Ecto neural progenitor cell (in vitro differentiated cells): Measurements from ENCODE around the gene GRIA4.
"Not testable (repeated sequence)": the region's sequence is repeated elsewhere in the genome, so short reads cannot be mapped to it uniquely, and the experiment has no call there.

Source experiments
- DNase-seq: peaks from one replicate; pipeline ENCODE4 v3.0.0-alpha.2; 2018; ENCODE audit warnings: low spot score

The GRIA4 gene

DNA sequence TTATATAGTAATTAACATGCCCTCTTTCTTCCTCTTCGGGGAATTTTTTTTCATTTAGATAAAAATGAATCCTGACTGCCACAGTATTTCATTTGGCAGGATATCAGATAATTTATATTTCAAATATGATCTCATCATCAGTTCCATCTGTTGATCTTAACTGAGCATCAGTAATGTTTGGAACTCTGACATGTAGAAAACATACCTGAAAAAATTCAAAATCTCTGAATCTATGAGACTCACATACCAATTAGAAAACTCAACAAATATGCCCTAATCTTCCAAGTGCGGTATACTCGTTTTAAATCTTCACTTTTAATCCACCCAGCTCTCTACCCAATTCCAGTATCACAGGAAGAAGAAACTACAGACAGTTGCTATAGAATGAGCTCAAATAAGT lies 250.2 kb downstream of the GRIA4 start:
- DNase-seq = no peak

DNA sequence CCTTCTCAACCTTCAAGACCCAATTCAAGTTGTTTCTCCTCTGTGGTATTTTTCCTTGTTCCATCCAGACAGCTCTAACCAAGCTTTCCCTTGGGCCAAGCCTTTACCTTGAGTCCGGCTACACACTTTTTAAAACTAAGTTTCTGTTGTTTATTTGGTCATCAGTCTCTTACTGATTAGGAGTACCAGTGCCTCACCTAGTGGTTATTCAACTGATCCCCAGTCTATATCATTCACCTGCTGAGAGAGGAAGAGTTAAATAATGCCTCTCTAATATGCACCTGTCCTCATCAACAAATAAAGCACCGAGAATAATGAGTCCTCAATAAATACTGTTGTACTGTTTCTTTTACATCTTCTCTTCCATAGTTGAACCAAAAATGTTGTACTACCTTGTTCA lies 251.4 kb downstream of the GRIA4 start:
- no peak for DNase-seq

- DNase-seq = no peak
These were observed 253.0 kb downstream of the GRIA4 start for GRCh38 chr11:105862736-105863367.

DNA sequence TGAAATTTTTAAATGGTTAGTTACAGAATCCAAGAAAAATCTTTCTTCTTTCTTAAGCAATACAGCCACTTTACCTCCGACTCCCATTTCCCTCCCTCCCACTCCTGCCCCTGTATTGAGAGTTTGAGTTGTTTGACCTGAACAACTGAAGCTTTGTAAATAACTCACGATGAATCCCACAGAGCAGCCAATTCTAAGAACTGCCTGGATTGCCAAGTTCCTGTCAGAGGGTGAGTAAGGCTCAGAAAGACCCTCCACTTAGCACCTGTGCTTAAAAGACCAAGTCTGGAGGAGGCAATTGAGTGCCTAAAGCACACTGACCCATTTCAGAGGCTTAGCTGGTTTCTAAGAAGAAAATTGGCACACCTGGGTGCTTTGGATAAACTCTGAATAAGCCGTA lies 253.7 kb downstream of the GRIA4 start:
- DNase-seq = no peak

DNA sequence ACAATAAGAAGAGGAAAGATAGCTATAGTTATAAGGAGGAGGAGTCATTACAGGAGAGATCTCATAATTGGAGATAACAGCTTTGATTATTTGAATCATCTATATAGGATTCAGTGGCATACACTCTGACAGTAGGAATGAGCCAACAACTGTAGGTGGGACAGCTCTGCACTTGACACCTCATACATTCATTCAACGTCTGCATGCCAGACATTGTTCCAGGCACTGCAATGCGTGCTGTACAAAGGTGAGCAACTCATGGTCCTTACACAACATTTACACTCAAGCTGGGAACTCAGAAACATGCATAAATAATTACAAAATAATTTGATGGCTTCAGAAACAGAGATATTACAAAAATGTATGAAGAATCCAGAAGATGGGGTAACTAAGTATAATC lies 257.9 kb downstream of the GRIA4 start:
- DNase-seq = no peak

DNA sequence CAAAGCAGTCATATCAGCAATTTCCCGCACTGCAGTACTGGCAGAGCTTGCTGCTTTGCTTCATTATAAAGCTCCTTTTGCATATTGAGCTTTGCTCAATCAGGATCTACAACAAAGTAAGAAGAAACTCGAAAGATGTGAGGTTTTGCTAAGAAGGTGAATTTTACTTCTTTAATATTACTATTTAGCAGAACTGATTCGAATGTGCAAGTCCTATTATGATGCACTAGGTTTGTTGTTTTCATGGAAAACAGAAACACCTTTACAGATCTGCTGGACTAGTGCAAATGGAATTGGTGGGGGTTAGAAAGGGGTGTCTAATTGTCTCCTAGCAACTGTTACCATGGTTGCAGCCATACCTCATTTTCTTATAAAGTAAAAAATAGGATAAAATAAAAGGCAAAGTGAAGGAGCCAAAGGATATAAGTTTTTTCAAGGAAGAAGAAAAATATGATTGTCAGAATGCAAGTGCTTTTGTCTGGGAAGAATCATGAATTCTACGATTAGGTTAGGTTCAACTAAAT lies 259.0 kb downstream of the GRIA4 start:
- no peak for DNase-seq

- no peak for DNase-seq
These were observed 260.7 kb downstream of the GRIA4 start for GRCh38 chr11:105870516-105871113.

DNA sequence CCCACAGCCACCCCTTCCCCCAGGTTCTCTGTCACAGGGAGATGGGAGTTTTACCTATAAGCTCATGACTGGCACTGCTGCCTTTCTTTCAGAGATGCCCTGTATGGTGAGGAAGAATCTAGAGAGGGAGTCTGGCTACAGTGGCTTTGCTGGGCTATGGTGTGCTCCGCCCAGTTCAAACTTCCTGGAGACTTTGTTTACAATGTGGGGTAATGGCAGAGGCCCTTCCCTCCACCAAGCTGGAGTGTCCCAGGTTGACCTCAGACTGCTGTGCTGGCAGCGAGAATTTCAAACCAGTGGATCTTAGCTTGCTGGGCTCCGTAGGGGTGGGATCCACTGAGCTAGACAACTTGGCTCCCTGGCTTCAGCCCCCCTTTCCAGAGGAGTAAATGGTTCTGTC lies 268.6 kb downstream of the GRIA4 start:
- no peak for DNase-seq

DNA sequence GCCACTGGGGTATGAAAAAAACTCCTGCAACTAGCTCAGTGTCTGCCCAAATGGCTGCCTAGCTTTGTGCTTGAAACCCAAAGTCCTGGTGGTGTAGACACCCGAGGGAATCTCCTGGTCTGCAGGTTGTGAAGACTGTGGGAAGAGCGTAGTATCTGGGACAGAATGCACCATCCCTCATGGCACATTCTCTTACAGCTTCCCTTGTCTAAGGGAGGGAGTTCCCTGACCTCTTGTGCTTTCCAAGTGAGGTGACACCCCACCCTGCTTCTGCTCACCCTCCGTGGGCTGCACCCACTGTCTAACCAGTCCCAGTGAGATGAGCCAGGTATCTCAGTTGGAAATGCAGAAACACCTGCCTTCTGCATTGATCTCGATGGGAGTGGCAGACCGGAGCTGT lies 269.1 kb downstream of the GRIA4 start:
- not testable (repeated sequence) for DNase-seq

DNA sequence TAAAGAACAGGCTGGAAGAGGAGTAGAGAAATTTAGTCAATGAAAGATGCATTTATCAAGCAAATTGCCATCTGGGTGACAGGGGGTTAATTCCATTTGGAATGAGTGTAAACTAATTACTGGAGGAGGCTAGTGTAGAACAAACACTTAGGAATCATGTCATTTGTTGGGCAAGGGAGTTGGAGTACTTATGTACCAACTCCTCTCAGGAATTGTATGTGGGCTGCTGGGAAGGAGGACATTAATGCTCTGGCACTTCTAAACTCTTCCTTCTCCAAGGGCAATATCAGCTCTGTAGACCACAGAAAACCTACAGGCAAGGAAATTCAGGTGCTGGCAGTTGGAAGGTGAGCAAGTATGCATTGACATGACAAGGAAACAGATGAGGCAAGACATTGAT lies 271.2 kb downstream of the GRIA4 start:
- DNase-seq = no peak

GRCh38 chr11:105884436-105884835 lies 274.6 kb downstream of the GRIA4 start:
- no peak for DNase-seq

- no peak for DNase-seq
These were observed 281.8 kb downstream of the GRIA4 start for GRCh38 chr11:105891685-105892084.

DNA sequence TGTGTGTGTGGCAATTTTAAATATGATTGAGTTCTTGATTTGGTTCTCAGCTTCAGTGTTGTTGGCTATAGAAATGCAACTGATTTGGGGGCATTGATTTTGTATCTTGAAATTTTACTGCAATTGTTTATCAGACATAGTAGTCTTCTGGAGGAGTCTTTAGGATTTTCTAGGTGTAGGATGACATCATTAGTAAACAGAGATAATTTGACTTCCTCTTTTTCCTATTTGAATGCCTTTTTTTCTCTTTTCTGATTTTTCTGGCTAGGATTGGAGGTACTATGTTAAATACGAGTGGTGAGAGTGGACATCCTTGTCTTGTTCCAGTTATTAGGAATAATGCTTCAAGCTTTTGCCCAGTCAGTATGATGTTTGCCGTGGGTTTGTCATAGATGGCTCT lies 287.3 kb downstream of the GRIA4 start:
- DNase-seq = no peak

DNA sequence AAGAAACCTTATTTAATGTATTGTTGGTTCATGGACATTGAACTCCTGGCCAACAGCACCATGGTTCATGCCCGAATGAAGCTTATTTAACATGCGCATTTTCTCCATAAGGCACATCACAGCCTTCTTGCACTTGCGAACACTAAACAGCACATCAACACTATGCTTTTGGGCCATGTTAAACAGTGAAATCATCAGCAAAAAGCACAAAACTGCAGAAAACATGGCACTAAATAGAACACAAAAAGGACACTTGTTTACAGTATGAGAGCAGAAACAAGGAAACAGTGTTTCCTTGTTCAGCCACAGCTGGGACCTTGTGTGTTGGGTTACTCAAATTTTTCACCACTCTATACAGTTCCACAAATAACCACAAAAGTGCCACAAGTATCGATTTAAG lies 289.9 kb downstream of the GRIA4 start:
- no peak for DNase-seq

- no peak for DNase-seq
These were observed 290.7 kb downstream of the GRIA4 start for GRCh38 chr11:105900515-105901035.

DNA sequence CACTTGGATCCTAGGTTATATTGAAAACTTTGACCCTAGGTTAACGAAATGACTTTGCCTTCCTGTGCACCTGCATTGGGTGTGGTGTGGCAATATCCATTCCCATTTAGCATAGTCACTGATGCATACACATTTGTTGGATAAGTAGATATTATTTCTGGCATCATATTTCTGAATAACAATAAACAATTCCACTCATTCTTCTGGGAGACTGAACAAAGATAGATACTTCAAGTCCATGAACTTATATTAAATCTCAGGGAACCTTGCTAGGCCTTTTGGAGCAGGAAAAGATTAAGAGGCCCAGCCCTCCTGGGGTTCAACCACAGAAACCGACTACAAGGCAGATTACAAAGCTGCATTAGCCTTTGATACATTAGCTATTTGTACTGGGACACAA lies 293.2 kb downstream of the GRIA4 start:
- no peak for DNase-seq

DNA sequence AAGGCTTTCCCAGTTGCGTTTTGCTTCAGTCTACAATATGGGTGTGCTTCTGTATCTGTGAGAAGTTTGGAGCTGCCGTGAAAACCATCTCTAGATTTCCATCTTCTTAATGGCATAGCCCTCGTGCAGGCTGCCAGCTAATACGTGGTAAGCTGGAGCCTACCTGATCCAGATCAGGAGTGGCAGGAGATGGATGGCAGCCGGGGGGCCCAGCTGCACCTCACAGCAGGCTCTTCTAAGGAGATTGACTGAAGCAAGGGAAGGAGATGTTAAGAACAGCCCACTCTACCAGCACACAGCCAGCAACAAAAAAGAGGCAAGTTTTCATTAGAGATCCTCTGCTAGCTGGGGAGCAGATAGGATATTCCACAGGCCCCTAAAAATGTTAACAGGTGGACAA lies 296.6 kb downstream of the GRIA4 start:
- DNase-seq = no peak

- no peak for DNase-seq
These were observed 297.4 kb downstream of the GRIA4 start for GRCh38 chr11:105907319-105907718.

DNA sequence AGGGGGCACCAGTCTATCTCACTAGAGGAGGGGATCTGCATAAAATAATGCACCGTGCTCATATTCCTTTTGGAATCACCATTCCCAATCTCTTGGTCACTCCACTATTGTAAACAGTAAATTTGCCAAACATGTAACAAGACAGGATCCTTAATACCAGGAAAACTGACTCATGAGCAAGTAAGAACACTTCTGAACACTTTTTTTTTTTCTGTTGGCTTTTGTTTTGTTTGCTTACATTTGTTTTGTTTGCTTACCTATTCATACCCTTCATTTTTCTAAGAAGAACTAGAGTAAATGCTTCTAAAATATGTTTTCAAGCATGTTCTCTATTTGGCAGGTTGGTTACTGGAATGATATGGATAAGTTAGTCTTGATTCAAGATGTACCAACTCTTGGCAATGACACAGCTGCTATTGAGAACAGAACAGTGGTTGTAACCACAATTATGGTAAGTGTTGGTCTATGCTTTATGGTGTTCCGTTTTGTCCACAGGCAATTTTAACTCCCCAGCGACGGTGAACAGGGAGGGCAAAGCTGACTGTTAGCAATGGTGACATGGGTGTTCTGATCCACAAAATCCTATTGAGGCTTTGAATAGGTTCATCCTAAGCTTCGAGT lies 300.3 kb downstream of the GRIA4 start:
- no peak for DNase-seq

DNA sequence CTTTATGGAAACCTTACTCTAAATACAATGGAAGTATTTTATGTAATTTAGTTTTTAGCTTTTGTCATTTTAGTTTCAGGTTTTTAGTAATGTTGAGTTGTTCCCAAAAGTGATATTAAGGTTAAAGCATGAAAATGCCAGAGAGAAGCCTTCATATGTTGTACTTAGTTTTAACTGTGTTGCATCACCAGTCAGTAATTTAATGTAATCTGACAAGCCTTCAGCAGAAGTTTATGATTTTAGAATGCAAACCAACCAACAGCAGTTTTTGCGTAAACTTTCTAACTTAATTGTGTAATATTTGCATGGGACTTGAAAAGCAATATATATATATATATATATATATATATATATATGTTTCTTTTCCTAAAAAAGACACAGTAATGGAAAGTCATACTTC lies 301.6 kb downstream of the GRIA4 start:
- no peak for DNase-seq

GRCh38 chr11:105912666-105913065 lies 302.8 kb downstream of the GRIA4 start:
- no peak for DNase-seq

DNA sequence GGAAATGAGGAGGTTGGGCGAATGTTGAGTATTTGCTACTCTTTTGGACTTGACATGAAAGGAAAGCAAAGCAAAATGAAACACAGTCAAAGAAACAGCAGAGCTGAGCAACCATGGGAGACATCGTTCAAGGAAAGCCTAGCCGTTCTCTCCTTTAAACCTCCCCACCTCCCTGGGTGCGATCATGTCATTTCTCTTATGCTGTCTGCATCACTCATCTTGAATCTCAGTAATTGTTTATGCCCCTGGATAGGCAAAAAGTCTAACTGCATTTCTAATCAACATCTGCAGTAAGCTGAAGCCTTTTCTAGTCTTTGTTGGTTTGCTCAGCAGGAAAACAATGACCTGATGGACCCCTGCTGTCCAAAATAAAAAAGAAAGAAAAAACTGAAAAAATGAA lies 305.1 kb downstream of the GRIA4 start:
- no peak for DNase-seq

DNA sequence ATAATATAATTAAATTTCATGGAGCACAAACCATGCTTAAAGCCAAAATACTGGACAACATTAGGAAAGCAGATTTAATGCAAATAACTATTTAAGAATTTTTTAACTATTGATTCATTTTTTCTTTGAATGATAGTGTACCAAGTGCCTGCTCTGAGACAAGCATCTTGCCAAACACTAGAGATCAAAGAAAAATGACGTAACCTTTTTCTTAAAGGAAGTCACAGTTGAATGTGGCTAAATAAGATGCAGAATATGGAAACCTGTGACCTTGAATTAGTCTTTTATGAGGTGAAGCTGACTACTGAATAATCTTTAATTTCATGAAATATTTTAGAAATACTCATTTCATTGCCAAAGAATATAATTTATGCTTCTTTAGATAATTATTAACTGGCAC lies 308.2 kb downstream of the GRIA4 start:
- no peak for DNase-seq
